Psoas muscle (tissue), 8 donors: Measurements from ENCODE around the gene VWA7. TPM values are rescaled to one million over a fixed set of nuclear protein-coding genes. Genes with fewer than 3 reads are reported as not detected.

Experiments used
- ATAC-seq, 4 donors: fragments of 200-7000 bp; cut with Tn5 transposase; one replicate each; pipeline ENCODE4 v1.9.1; 2020; ENCODE audit warnings: moderate library complexity in 3 of 4, mild to moderate bottlenecking in 2 of 4
- DNase-seq, 2 donors: peaks; one replicate each; pipeline ENCODE4 v3.0.0-alpha.2; 2020
- H3K27ac ChIP-seq: fragments of 200-600 bp; one replicate; pipeline ENCODE4 v1.8.0; 2022
- H3K27me3 ChIP-seq, 3 donors: fragments of 200-600 bp in 1 of 3; one replicate each; pipeline versions ENCODE4 v1.6.1 to v1.8.0; 2013 to 2022; ENCODE audit warnings: low read length in 2 of 3, mild to moderate bottlenecking in 2 of 3, moderate library complexity in 1 of 3; ENCODE audit not compliant: insufficient read depth in 3 of 3
- H3K36me3 ChIP-seq, 2 donors: fragments of 200-600 bp in 1 of 2; one replicate each; pipeline versions ENCODE4 v1.6.1 to v1.8.0; 2013 to 2022; ENCODE audit warnings: low read depth in 1 of 2, mild to moderate bottlenecking in 1 of 2, moderate library complexity in 1 of 2; ENCODE audit not compliant: insufficient read depth in 1 of 2
- H3K4me1 ChIP-seq: fragments of 200-600 bp; one replicate; pipeline ENCODE4 v1.8.0; 2022
- H3K4me3 ChIP-seq: fragments of 200-600 bp; one replicate; pipeline ENCODE4 v1.8.0; 2022; ENCODE audit warnings: mild to moderate bottlenecking
- H3K9me3 ChIP-seq: fragments of 200-600 bp; one replicate; pipeline ENCODE4 v1.8.0; 2022
- WGBS, 3 donors: extraction: QIAGEN DNeasy Blood & Tissue Kit; methylation state at CpG; one replicate each; pipeline versions ENCODE4 v1.1.6 to v1.1.7; 2013; 5-methylcytosine and 5-hydroxymethylcytosine counted together
- intact Hi-C, 2 donors: fragments of 100-400 bp; cut with DNase I; formaldehyde crosslinking; loops; one replicate each; pipeline versions ENCODE4 v1.11.0 to v1.14.2; 2022
- polyA plus RNA-seq, 3 donors: library from polyadenylated mRNA; stranded (reverse); fragments of 200-250 nt; gene quantifications; one replicate each; pipeline ENCODE4 v1.2.3, GENCODE V29; 2013
- total RNA-seq, 4 donors: library from RNA; stranded (reverse); fragmentation: NEBNext Ultra II Directional in 2 of 4; extraction: Animal tissue kit (Norgen Biotek cat#: 25700) in 2 of 4; gene quantifications; one replicate each; pipeline versions ENCODE4 v1.2.1 to v1.2.4, GENCODE V29; 2021 to 2023
- TF ChIP-seq, protein P1 (sequence below): fragments of 200-600 bp; IDR thresholded peaks from one replicate; pipeline ENCODE4 v1.8.0; 2022; ENCODE audit warnings: antibody characterized with exemption
- donor health status: healthy with polysubstance abuse.
- donor health status: DM: no; HTN: no; CAD: no; lungs with moderate emphysema.
- donor health status: Bipolar disorder and iron deficiency.
- donor health status: healthy.
- donor health status: DM: yes; HTN: yes; CAD: no.
- donor health status: DM: no; HTN: no; CAD: no.
- donor health status: DM: no; HTN: no; CAD: no.
- donor health status: DM: yes; HTN: yes; CAD: no.

The VWA7 gene
- total and polyA plus RNA-seq, 7 donors = 0.76 to 8.0 (median 5.2) TPM

DNA sequence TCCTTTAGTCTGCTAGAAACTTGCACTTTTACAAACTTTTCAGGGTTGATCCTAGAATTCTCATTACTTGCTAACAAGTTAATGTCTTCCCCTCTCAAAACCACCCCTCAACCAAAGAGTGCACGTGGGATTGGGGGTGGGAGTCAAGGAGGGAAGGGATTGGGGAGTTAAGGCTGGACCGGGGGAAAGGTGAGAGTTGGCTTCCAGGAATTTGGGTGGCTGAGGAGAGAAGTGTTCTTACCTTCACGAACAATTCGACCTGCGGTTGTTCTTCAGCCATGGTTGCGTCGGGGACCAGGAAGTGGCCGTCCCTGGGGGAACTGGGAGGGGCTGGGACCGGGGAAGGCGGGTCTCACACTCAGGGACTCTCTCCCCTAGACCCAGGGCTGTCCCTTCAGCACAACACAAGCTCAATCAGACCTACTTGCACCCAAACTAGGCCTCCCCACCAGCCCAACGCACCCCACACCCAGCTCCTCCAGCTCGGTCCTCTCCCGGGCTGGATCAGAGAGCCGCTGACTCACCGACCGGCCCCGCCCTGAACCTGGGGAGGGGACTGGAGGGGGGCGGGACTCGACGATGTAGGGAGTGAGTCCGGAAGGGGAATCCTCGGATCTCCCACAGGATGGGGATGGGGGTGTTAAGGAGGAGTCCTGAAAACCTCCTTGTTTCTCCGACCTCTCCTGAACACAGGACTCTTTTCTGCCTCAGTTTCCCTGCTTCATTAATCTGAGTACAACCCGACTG, 40.9 kb downstream of the VWA7 start, which contains the start of gene CLIC1:
TSS of gene CLIC1 (minus strand) at position 510 of the 747 bp plus-strand sequence. CDS start at position 280, 230 bp downstream.
- Histone ChIP-seq H3K9me3 (no peaks in the 10 kb centered on the region), H3K4me3 (peak within 1 kb of the TSS; percentile 71), H3K27ac (peak within 1 kb of the TSS; percentile 74), H3K27me3 (peaks cover 0 to 11% (median 0%) of the 10 kb centered on the region in 3 donors), H3K36me3 (peaks cover 0 to 28% of the 10 kb centered on the region in 2 donors), H3K4me1 (peaks cover 27% of the 10 kb centered on the region)
- DNase-seq (peak; percentile 87 to 90), ATAC-seq (peak; percentile 17 to 35 (median 24))
- intact Hi-C loops = loop anchor here in 1 of 2 donors (5.0 kb wide), 1 partner anchor 69 kb away; the partner anchor contains the start of genes CSNK2B and LY6G5B
- 5 to 9% (median 8%) methylated on average over 20 to 24 of the region's 24 CpGs for WGBS, 3 donors
- TF ChIP-seq, protein P1, sequence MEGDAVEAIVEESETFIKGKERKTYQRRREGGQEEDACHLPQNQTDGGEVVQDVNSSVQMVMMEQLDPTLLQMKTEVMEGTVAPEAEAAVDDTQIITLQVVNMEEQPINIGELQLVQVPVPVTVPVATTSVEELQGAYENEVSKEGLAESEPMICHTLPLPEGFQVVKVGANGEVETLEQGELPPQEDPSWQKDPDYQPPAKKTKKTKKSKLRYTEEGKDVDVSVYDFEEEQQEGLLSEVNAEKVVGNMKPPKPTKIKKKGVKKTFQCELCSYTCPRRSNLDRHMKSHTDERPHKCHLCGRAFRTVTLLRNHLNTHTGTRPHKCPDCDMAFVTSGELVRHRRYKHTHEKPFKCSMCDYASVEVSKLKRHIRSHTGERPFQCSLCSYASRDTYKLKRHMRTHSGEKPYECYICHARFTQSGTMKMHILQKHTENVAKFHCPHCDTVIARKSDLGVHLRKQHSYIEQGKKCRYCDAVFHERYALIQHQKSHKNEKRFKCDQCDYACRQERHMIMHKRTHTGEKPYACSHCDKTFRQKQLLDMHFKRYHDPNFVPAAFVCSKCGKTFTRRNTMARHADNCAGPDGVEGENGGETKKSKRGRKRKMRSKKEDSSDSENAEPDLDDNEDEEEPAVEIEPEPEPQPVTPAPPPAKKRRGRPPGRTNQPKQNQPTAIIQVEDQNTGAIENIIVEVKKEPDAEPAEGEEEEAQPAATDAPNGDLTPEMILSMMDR = no peak

DNA sequence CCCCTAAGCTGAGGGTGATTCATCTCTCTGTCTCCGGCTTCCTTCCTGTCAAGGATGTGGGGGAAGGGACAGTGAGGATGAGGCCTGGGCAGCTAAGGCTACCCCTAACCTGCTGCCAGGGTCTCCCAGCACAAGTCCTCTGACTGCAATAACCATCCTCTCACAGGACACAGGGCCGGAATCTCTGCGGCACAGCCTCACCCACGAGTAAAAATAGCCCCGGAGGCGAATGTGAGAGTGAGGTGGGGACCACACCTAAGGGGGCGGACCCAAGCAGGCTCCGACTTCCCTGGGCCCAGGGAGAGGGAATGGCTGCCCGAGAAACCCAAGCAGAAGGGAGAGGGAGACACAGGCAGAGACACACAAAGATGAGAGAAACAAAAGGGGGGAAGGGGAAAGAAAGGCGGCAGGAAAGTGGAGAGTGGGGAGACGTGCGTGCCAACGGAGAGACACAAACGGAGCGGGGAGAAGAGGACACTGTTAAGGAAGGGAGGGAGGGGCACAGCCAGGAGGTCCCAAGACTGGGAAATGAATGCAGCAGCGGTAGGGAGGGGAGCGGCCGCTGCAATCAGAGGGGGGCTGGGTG, 42.2 kb downstream of the VWA7 start:
- Histone ChIP-seq H3K36me3 (peaks cover 0 to 35% of the 10 kb centered on the region in 2 donors), H3K9me3 (no peaks in the 10 kb centered on the region), H3K4me1 (peaks cover 27% of the 10 kb centered on the region), H3K4me3 (peak overlapping the region; percentile 71), H3K27me3 (peaks cover 0 to 11% (median 0%) of the 10 kb centered on the region in 3 donors), H3K27ac (peak overlapping the region; percentile 74)
- WGBS, 3 donors = 13 to 17% (median 14%) methylated on average over 18 of the region's 18 CpGs
- ATAC-seq (peak in 1 of 4 donors; percentile 26), DNase-seq (no peak)
- TF ChIP-seq, protein P1 = no peak
- intact Hi-C loops = loop anchor here in 1 of 2 donors (5.0 kb wide), 1 partner anchor 68 kb away; the partner anchor contains the start of genes CSNK2B and LY6G5B

DNA sequence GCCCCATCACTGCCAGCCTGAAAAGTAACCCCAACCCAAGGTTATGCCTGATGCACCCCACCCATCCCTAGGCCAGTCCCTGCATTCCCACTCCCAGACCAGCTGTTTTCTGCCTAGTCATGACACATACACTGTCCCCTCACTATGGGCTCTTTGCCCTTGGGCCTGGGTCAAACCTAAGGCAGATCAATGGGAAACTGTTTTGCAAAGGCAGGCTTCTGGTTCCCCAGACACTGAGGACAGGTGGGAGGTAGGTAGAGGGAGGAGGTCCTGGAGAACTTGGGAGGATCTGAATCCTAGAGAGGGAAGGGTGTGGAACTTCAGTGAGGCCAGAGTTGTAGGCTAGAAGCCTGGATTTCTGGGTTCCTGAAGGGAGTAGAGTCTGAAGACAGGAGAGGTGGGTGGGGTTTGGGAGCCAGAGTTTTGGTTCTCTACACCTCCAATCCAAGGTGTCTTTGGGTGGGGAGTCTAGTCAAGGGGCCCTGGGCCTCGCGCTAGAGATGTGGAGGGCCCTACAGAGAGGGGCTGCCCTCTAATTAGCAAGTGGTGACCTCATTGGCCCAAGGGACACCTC, 42.8 kb downstream of the VWA7 start:
- 38 to 53% (median 53%) methylated on average over 2 of the region's 2 CpGs for WGBS, 3 donors
- peaks cover 0 to 35% of the 10 kb centered on the region in 2 donors for H3K36me3 ChIP-seq
- TF ChIP-seq, protein P1 = no peak
- peak overlapping the region; percentile 71 for H3K4me3 ChIP-seq
- no peaks in the 10 kb centered on the region for H3K9me3 ChIP-seq
- DNase-seq (no peak), ATAC-seq (peak in 1 of 4 donors; percentile 20)
- intact Hi-C loops = no loop called here
- peak overlapping the region; percentile 74 for H3K27ac ChIP-seq
- peaks cover 24% of the 10 kb centered on the region for H3K4me1 ChIP-seq
- H3K27me3 ChIP-seq = peaks cover 0 to 11% (median 0%) of the 10 kb centered on the region in 3 donors

DNA sequence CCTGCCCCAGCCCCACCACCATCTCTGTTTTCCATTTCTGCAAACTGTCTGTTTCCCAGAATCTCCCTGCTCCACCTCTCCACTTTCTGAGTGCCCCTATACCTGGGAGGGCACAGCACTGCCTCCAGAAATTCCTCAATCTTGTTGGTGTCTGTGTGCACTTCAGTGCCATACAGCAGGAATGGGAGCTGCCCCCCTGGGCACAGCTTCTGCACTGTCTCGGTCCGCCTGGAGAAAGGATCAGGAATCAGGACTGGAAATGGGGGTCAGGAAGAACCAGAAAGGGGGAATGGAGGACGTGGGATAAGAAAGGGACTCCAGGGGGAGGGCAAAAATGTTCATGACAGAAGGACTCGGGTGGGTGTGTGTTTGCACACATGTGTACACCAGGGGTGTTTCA, 43.4 kb downstream of the VWA7 start:
- intact Hi-C loops = no loop called here
- DNase-seq = no peak
- WGBS, 3 donors = 82 to 92% (median 87%) methylated on average over 4 of the region's 4 CpGs
- no peak overlapping the region for H3K4me3 ChIP-seq
- TF ChIP-seq, protein P1 = no peak
- no peaks in the 10 kb centered on the region for H3K9me3 ChIP-seq
- H3K36me3 ChIP-seq = peaks cover 0 to 35% of the 10 kb centered on the region in 2 donors
- no peak for ATAC-seq
- H3K27me3 ChIP-seq = peaks cover 0 to 11% (median 0%) of the 10 kb centered on the region in 3 donors
- H3K27ac ChIP-seq = peak overlapping the region; percentile 74
- H3K4me1 ChIP-seq = peaks cover 26% of the 10 kb centered on the region
